Activated CD4-positive, CD25-positive, alpha-beta regulatory T cell treated with anti-CD3 and anti-CD28 coated beads, Interleukin-2, amount 50 U/mL, for 24 hours (primary cell): ENCODE measurements around the gene NEDD9.
A peak's percentile ranks its signal among the peaks of the same experiment; 100 is the strongest.

Experiments
- ATAC-seq, 2 donors: fragments of 150-1000 bp; cut with Tn5 transposase; one replicate each; pipeline ENCODE4 v1.10.0; 2021; ENCODE audit warnings: mild to moderate bottlenecking in 1 of 2, moderate library complexity in 1 of 2

Gene NEDD9

GRCh38 chr6:11140056-11140455 is 92.4 kb downstream of the NEDD9 start:
- ATAC-seq, result no peak

- peak; percentile 69 to 84 for ATAC-seq
These were observed 93.2 kb downstream of the NEDD9 start for GRCh38 chr6:11139051-11139960.

GRCh38 chr6:11136809-11137208 is 95.7 kb downstream of the NEDD9 start:
- no peak for ATAC-seq
